K562 (cell line): ENCODE results near the gene PMFBP1.

Experiments used
- FOXM1 ChIP-seq, 2 experiments: fragments of 450-650 bp in 1 of 2; sonication (generic) in 1 of 2; formaldehyde crosslinking in 1 of 2; IDR thresholded peaks; 2 replicates each; pipeline versions ENCODE4 v1.6.1 to v1.9.0; 2017 to 2022; ENCODE audit warnings: low read depth in 2 of 2, mild to moderate bottlenecking in 2 of 2, missing genetic modification reagents in 1 of 2, moderate library complexity in 1 of 2
- POLR2A ChIP-seq: fragments of 450-650 bp; conservative IDR thresholded peaks from 2 replicates; pipeline ENCODE4 v1.6.1; 2016
- RB1 ChIP-seq: fragments of 450-650 bp; IDR thresholded peaks from 2 replicates; pipeline ENCODE4 v1.6.1; 2017; ENCODE audit warnings: low read depth, mild to moderate bottlenecking

- TF ChIP-seq FOXM1 (IDR thresholded peaks at IDR 0.05; ENCODE audit: low read depth) (no peak), FOXM1 (CRISPR knock-in tag; IDR thresholded peaks at IDR 0.05; ENCODE audit: low read depth) (no peak), RB1 (no peak), POLR2A (no peak)
Measured at GRCh38 chr16:72129976-72130656, 41.8 kb downstream of the PMFBP1 start.
